Sigmoid colon (tissue), 4 donors: ENCODE data around the gene PDLIM5.

Source experiments
- POLR2A ChIP-seq, 2 donors: fragments of 450-650 bp; IDR thresholded peaks; one replicate each; pipeline ENCODE4 v1.6.1; 2016; ENCODE audit warnings: antibody characterized with exemption in 2 of 2, mild to moderate bottlenecking in 2 of 2, moderate library complexity in 2 of 2
- POLR2AphosphoS5 ChIP-seq, 4 donors: sonication (generic); formaldehyde crosslinking; IDR thresholded peaks; one replicate each; pipeline ENCODE4 v1.6.1; 2017; ENCODE audit warnings: antibody characterized with exemption in 4 of 4
- TF ChIP-seq, protein P1 (sequence below), 4 experiments: fragments of 450-650 bp in 3 of 4; fragments of 200-600 bp in 1 of 4; IDR thresholded peaks; one replicate each; pipeline ENCODE4 v1.5.1; 2016 to 2019; ENCODE audit warnings: antibody characterized with exemption in 4 of 4, mild to moderate bottlenecking in 3 of 4, moderate library complexity in 2 of 4

DNA sequence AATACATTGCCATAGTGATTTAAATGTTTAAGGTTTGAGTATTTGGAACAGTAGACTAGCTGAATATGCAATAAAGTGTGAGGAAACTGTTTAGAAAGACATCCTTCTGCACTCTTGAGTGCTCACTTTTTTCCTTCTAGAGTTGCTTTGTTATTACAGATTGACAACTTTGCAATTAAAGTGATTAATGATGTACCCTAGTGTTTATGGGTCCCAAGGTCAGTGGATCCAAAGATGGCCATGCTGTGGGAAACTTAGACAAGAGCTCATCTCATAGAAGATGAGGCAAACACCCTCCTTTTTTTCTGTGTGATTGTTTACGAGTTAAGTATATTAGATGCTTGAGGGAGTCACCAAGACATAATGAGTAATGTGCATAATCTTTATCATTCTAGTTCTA is 118.8 kb downstream of the PDLIM5 start:
- TF ChIP-seq, protein P1, sequence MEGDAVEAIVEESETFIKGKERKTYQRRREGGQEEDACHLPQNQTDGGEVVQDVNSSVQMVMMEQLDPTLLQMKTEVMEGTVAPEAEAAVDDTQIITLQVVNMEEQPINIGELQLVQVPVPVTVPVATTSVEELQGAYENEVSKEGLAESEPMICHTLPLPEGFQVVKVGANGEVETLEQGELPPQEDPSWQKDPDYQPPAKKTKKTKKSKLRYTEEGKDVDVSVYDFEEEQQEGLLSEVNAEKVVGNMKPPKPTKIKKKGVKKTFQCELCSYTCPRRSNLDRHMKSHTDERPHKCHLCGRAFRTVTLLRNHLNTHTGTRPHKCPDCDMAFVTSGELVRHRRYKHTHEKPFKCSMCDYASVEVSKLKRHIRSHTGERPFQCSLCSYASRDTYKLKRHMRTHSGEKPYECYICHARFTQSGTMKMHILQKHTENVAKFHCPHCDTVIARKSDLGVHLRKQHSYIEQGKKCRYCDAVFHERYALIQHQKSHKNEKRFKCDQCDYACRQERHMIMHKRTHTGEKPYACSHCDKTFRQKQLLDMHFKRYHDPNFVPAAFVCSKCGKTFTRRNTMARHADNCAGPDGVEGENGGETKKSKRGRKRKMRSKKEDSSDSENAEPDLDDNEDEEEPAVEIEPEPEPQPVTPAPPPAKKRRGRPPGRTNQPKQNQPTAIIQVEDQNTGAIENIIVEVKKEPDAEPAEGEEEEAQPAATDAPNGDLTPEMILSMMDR (IDR thresholded peaks at IDR 0.05): no peak
- TF ChIP-seq POLR2A (IDR thresholded peaks at IDR 0.05) (no peak), POLR2AphosphoS5 (IDR thresholded peaks at IDR 0.05) (no peak)
